IPS-18a (cell line): ENCODE results near the gene SLC16A9.

Source experiments
- H3K27ac ChIP-seq: one replicate; pipeline ENCODE4 v1.5.1; 2013; ENCODE audit warnings: low read length
- H3K27me3 ChIP-seq: one replicate; pipeline ENCODE4 v1.6.1; 2013; ENCODE audit warnings: mild to moderate bottlenecking, low read length; ENCODE audit not compliant: control insufficient read depth, insufficient read depth
- H3K36me3 ChIP-seq: one replicate; pipeline ENCODE4 v1.6.1; 2013; ENCODE audit warnings: low read depth, low read length; ENCODE audit not compliant: control insufficient read depth
- H3K4me1 ChIP-seq: one replicate; pipeline ENCODE4 v1.6.1; 2013; ENCODE audit warnings: low read depth, low read length; ENCODE audit not compliant: control insufficient read depth
- H3K4me3 ChIP-seq: one replicate; pipeline ENCODE4 v1.5.1; 2013; ENCODE audit warnings: low read length
- H3K9ac ChIP-seq: one replicate; pipeline ENCODE4 v1.6.1; 2013; ENCODE audit warnings: mild to moderate bottlenecking, low read length, moderate library complexity
- H3K9me3 ChIP-seq: one replicate; pipeline ENCODE4 v1.6.1; 2013; ENCODE audit warnings: low read depth, low read length; ENCODE audit not compliant: control insufficient read depth

Gene SLC16A9

GRCh38 chr10:59635502-59636290 is 74.0 kb downstream of the SLC16A9 start:
- Histone ChIP-seq H3K27ac (no peak overlapping the region), H3K4me3 (no peak overlapping the region), H3K9me3 (peaks cover 3% of the 10 kb centered on the region), H3K9ac (no peak overlapping the region), H3K4me1 (no peaks in the 10 kb centered on the region), H3K27me3 (no peaks in the 10 kb centered on the region), H3K36me3 (no peaks in the 10 kb centered on the region)

- Histone ChIP-seq H3K4me1 (no peaks in the 10 kb centered on the region), H3K36me3 (no peaks in the 10 kb centered on the region), H3K9ac (no peak overlapping the region), H3K9me3 (peaks cover 3% of the 10 kb centered on the region), H3K27ac (no peak overlapping the region), H3K27me3 (no peaks in the 10 kb centered on the region), H3K4me3 (no peak overlapping the region)
These were observed 75.5 kb downstream of the SLC16A9 start for GRCh38 chr10:59634102-59634501.

GRCh38 chr10:59633063-59633462 is 76.6 kb downstream of the SLC16A9 start:
- Histone ChIP-seq H3K4me3 (no peak overlapping the region), H3K9ac (no peak overlapping the region), H3K36me3 (no peaks in the 10 kb centered on the region), H3K4me1 (no peaks in the 10 kb centered on the region), H3K27ac (no peak overlapping the region), H3K9me3 (no peaks in the 10 kb centered on the region), H3K27me3 (no peaks in the 10 kb centered on the region)

DNA sequence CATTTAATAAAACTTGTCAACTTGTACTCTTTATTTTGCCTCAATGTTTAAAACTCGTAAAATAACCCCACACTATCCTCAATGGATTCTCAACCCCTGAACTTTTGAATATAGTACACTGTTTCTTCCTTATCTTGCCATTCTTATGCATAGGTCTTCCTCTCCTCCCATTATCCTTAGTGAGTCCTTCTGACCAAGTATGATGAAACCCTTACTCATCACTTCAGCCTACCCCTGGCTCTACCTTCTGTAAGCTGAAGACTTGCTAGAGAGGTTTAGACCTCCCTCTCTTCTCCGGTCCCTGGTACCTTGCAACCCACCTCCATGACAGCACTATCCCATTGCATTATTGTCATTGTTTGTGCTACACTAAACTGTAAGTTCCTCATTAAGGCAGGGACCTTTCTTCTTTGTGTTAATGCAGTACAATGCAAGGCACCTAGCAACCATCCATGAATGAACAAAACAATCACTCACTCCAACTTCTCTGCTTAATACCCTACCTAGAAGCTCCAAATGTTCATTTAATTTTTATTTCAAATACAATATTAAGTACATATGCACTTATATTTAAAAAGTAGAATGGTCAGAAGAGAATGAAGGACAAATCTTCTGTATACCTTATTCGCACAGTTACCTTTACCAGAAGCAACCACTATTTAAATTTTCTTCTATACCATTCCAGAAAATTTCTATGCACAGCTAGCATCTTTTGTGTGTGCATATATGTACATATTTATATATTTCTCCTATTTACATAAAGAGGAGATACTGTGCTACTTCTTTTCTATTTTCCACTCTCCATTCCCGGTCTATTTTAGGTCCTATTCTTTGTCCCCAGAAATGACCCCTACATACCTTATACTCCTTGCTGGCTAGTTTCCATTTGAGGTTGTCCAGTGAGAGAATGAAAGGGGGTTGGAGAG is 77.5 kb downstream of the SLC16A9 start:
- Histone ChIP-seq H3K4me3 (no peak overlapping the region), H3K9me3 (no peaks in the 10 kb centered on the region), H3K9ac (no peak overlapping the region), H3K27me3 (no peaks in the 10 kb centered on the region), H3K4me1 (no peaks in the 10 kb centered on the region), H3K36me3 (no peaks in the 10 kb centered on the region), H3K27ac (no peak overlapping the region)

DNA sequence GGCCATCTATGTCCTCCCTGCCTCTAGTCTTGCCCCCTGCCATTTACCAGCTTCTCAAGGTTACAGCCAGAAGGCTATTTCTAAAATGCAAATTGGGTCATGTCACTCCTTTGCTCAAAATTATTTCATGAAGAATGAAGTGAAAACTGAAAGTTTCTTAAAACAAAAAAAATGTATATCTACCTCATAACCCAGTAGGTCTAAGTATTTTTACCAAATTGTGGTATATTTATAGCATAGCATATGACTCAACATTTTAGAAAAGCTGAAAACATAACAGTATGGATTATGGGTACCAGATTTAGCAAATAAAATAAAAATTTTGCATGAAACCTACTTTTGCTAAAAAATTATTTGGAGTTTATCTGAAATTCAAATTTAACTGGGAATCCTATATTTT is 78.4 kb downstream of the SLC16A9 start:
- Histone ChIP-seq H3K9me3 (no peaks in the 10 kb centered on the region), H3K27me3 (no peaks in the 10 kb centered on the region)

GRCh38 chr10:59628965-59629364 is 80.7 kb downstream of the SLC16A9 start:
- peaks cover 10% of the 10 kb centered on the region for H3K4me1 ChIP-seq
- no peak overlapping the region for H3K9ac ChIP-seq
- no peaks in the 10 kb centered on the region for H3K36me3 ChIP-seq

More for the DNA sequence above, 78.4 kb downstream of the SLC16A9 start:
- Histone ChIP-seq H3K9ac (no peak overlapping the region), H3K4me1 (peaks cover 9% of the 10 kb centered on the region), H3K4me3 (no peak overlapping the region), H3K36me3 (no peaks in the 10 kb centered on the region), H3K27ac (no peak overlapping the region)

GRCh38 chr10:59628456-59628855 is 81.2 kb downstream of the SLC16A9 start:
- Histone ChIP-seq H3K4me1 (peaks cover 10% of the 10 kb centered on the region), H3K27ac (no peak overlapping the region), H3K9ac (no peak overlapping the region), H3K4me3 (no peak overlapping the region), H3K27me3 (no peaks in the 10 kb centered on the region), H3K36me3 (no peaks in the 10 kb centered on the region), H3K9me3 (no peaks in the 10 kb centered on the region)

More at GRCh38 chr10:59628965-59629364, 80.7 kb downstream of the SLC16A9 start:
- Histone ChIP-seq H3K27ac (no peak overlapping the region), H3K9me3 (no peaks in the 10 kb centered on the region), H3K27me3 (no peaks in the 10 kb centered on the region), H3K4me3 (no peak overlapping the region)

- Histone ChIP-seq H3K4me1 (peaks cover 10% of the 10 kb centered on the region), H3K9ac (no peak overlapping the region), H3K27me3 (no peaks in the 10 kb centered on the region), H3K27ac (no peak overlapping the region), H3K4me3 (no peak overlapping the region), H3K36me3 (no peaks in the 10 kb centered on the region), H3K9me3 (no peaks in the 10 kb centered on the region)
These were observed 82.2 kb downstream of the SLC16A9 start for GRCh38 chr10:59627366-59628018.

- H3K4me3 ChIP-seq: no peak overlapping the region
- H3K9me3 ChIP-seq: no peaks in the 10 kb centered on the region
- H3K27me3 ChIP-seq: no peaks in the 10 kb centered on the region
- no peak overlapping the region for H3K9ac ChIP-seq
- peaks cover 10% of the 10 kb centered on the region for H3K4me1 ChIP-seq
- H3K36me3 ChIP-seq: no peaks in the 10 kb centered on the region
- H3K27ac ChIP-seq: no peak overlapping the region
These were observed 83.2 kb downstream of the SLC16A9 start for GRCh38 chr10:59626523-59626869.

DNA sequence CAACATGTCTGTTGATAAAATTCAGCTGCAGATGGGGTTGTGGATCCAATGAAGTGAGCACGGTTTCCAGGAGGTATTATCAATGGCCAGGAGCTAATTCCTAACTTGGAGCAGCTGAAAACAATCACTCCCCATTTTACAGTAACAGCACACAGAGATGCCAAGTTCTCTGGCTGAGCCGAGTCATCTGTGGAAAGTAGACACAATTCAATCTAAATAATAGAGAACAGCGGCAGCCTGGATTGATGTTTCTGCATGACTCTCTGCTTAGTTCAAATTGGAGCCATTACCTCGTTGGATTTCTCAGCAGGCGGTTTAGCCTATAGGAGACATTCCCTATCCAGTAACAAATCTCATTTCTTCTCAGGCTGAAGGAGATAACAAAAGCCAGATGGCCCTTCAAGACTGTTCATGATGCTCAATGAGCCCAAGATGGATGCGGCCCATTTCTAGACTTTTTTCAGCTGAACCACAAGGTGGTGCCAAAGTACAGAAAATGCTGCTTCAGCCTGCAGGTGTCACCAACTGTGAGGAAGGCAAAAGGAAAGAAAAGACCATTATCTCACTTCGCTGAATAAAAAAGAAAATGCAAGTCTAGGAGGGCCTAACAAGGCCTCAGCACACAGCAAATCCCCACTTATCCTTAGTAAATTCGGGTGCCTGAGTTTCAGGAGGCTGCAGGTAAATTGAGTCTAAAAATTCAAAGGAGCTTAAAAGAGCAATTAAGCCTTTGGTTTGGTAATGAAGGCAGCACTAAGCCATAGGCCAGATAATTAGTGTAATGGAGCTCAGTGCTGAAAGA is 83.7 kb downstream of the SLC16A9 start:
- no peaks in the 10 kb centered on the region for H3K9me3 ChIP-seq
- peaks cover 10% of the 10 kb centered on the region for H3K4me1 ChIP-seq
- H3K4me3 ChIP-seq: no peak overlapping the region
- H3K36me3 ChIP-seq: no peaks in the 10 kb centered on the region
- no peak overlapping the region for H3K9ac ChIP-seq
- no peaks in the 10 kb centered on the region for H3K27me3 ChIP-seq
- no peak overlapping the region for H3K27ac ChIP-seq

DNA sequence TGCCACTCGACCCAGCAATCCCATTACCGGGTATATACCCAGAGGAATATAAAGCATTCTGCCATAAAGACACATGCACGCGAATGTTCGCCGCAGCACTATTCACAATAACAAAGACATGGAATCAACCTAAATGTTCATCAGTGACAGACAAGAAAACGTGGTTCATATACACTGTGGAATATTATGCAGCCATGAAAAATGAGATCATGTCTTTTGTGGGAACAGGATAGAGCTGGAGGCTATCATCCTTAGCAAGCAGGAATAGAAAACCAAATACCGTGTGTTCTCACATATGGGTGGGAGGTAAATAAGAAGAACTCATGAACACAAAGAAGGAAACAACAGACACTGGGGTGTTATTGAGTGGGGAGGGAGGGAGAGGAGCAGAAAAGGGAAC is 84.7 kb downstream of the SLC16A9 start:
- Histone ChIP-seq H3K27ac (no peak overlapping the region), H3K36me3 (no peaks in the 10 kb centered on the region), H3K4me3 (no peak overlapping the region), H3K9ac (no peak overlapping the region), H3K9me3 (no peaks in the 10 kb centered on the region), H3K4me1 (peaks cover 10% of the 10 kb centered on the region), H3K27me3 (no peaks in the 10 kb centered on the region)
